GM19351 (cell line): ENCODE results near the gene ERC2.

Source experiments
- ATAC-seq: cut with Tn5 transposase; IDR thresholded peaks from one replicate; pipeline ENCODE4 v1.9.1; 2021; ENCODE audit warnings: mild to moderate bottlenecking, moderate library complexity; ENCODE audit not compliant: unreplicated experiment

The ERC2 gene

GRCh38 chr3:55702822-55703221, 765.4 kb downstream of the ERC2 start:
- ATAC-seq = peak; percentile 80

GRCh38 chr3:55701997-55702396, 766.3 kb downstream of the ERC2 start:
- ATAC-seq = no peak

GRCh38 chr3:55698831-55699230, 769.4 kb downstream of the ERC2 start:
- ATAC-seq = no peak

- no peak for ATAC-seq
Observed at GRCh38 chr3:55697177-55697865, 770.9 kb downstream of the ERC2 start.

GRCh38 chr3:55692957-55693558, 775.2 kb downstream of the ERC2 start:
- ATAC-seq = no peak

- no peak for ATAC-seq
Observed at GRCh38 chr3:55692295-55692956, 775.8 kb downstream of the ERC2 start.

- ATAC-seq = no peak
Observed at GRCh38 chr3:55691141-55691540, 777.1 kb downstream of the ERC2 start.

- ATAC-seq = peak; percentile 68
Observed at GRCh38 chr3:55690726-55691125, 777.5 kb downstream of the ERC2 start.

GRCh38 chr3:55690177-55690576, 778.1 kb downstream of the ERC2 start:
- ATAC-seq = no peak

- ATAC-seq = no peak
Observed at GRCh38 chr3:55688154-55688553, 780.1 kb downstream of the ERC2 start.

GRCh38 chr3:55687526-55687925, 780.7 kb downstream of the ERC2 start:
- no peak for ATAC-seq

GRCh38 chr3:55686426-55687254, 781.6 kb downstream of the ERC2 start:
- ATAC-seq = no peak

GRCh38 chr3:55683666-55684270, 784.5 kb downstream of the ERC2 start:
- ATAC-seq = no peak

- ATAC-seq = no peak
Observed at GRCh38 chr3:55682461-55682860, 785.8 kb downstream of the ERC2 start.

GRCh38 chr3:55678546-55679216, 789.6 kb downstream of the ERC2 start:
- no peak for ATAC-seq

GRCh38 chr3:55676643-55677042, 791.6 kb downstream of the ERC2 start:
- no peak for ATAC-seq

GRCh38 chr3:55675478-55675877, 792.8 kb downstream of the ERC2 start:
- peak; percentile 98 for ATAC-seq

GRCh38 chr3:55673764-55674163, 794.5 kb downstream of the ERC2 start:
- ATAC-seq = no peak

GRCh38 chr3:55669133-55669532, 799.1 kb downstream of the ERC2 start:
- ATAC-seq = no peak

- no peak for ATAC-seq
Observed at GRCh38 chr3:55668359-55668758, 799.9 kb downstream of the ERC2 start.
